Measurements from ENCODE around the gene KIAA1671.

DNA sequence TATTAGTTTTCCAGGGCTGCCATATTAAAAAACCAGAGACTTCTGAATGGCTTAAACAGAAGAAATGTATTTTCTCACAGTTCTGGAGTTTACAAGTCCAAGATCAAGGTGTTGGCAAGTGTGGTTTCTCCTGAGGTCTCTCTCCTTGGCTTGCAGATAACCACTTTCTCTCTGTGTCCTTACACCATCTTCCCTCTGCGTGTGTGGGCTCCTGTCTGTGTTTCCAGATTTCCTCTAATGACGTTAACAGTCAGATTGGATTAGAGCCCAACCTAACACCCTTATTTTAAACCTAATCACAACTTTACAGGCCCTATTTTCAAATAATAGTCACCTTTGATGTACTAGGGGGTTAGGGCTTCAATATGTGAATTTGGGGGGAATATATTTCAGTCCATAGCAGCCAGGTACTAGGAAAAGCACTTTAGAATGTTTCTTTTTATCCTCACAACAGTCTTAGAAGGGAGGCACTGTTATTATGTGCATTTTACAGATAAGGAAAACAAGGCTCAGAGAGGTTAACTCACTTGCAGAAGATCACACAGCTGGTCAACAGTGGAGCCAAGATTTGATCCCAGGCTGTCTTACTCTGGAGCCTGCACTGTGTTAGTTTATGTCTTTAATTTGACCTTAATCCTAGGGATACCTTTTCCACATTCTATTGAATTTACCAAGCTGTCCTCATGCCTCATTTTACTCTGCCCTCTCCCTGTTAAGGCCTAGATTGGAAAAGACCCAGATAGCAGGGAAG, 130.7 kb downstream of the KIAA1671 start:
- TF ChIP-seq, protein P1, sequence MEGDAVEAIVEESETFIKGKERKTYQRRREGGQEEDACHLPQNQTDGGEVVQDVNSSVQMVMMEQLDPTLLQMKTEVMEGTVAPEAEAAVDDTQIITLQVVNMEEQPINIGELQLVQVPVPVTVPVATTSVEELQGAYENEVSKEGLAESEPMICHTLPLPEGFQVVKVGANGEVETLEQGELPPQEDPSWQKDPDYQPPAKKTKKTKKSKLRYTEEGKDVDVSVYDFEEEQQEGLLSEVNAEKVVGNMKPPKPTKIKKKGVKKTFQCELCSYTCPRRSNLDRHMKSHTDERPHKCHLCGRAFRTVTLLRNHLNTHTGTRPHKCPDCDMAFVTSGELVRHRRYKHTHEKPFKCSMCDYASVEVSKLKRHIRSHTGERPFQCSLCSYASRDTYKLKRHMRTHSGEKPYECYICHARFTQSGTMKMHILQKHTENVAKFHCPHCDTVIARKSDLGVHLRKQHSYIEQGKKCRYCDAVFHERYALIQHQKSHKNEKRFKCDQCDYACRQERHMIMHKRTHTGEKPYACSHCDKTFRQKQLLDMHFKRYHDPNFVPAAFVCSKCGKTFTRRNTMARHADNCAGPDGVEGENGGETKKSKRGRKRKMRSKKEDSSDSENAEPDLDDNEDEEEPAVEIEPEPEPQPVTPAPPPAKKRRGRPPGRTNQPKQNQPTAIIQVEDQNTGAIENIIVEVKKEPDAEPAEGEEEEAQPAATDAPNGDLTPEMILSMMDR (conservative IDR thresholded peaks at IDR 0.05; ENCODE audit: low read length), result no peak
- TF ChIP-seq EZH2phosphoT487 (IDR thresholded peaks at IDR 0.05; ENCODE audit: borderline replicate concordance), result no peak

All from Loucy (cell line).